MM.1S (cell line): Measurements from ENCODE around the gene ZBTB18.

ENCODE experiments used
- EZH2 ChIP-seq: fragments of 300-600 bp; sonication (generic); optimal IDR thresholded peaks from 2 replicates; pipeline ENCODE3; 2017; ENCODE audit warnings: low read depth, mild to moderate bottlenecking, antibody characterized with exemption, low read length, mixed read lengths
- EZH2phosphoT487 ChIP-seq: fragments of 300-600 bp; sonication (generic); IDR thresholded peaks from 2 replicates; pipeline ENCODE4 v1.6.1; 2018; ENCODE audit warnings: antibody characterized with exemption, low read length
- TF ChIP-seq, protein P1 (sequence below): fragments of 300-600 bp; sonication (generic); IDR thresholded peaks from 2 replicates; pipeline ENCODE4 v1.5.1; 2016; ENCODE audit warnings: antibody characterized with exemption, low read length, mixed read lengths

DNA sequence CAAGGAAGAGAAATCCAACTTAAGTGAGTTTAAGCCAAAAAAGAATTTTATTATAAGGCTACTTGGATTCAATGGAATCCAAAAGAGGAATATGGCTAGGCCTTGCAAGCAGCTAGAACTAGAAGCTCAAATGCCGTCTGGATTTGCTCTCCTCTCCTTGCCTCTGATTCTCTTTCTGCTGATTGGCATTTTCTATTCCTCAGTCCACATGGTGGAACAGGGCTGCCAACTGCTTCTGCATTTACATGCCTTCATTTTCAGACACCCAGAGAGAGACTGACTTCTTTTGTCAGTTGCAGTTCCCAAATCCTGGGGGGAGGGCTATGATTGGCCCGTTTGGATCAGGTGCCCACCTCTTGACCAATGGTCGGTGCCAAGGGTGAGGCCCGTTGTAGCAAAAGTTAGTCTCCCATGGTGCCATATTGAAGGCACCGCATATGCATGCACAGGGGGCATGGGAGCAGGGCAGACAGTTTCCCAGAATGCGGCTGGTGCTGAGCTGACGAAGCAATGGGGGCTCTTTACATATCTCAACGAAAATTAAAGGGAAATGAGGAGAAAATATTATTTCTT is 18.3 kb downstream of the ZBTB18 start:
- TF ChIP-seq, protein P1, sequence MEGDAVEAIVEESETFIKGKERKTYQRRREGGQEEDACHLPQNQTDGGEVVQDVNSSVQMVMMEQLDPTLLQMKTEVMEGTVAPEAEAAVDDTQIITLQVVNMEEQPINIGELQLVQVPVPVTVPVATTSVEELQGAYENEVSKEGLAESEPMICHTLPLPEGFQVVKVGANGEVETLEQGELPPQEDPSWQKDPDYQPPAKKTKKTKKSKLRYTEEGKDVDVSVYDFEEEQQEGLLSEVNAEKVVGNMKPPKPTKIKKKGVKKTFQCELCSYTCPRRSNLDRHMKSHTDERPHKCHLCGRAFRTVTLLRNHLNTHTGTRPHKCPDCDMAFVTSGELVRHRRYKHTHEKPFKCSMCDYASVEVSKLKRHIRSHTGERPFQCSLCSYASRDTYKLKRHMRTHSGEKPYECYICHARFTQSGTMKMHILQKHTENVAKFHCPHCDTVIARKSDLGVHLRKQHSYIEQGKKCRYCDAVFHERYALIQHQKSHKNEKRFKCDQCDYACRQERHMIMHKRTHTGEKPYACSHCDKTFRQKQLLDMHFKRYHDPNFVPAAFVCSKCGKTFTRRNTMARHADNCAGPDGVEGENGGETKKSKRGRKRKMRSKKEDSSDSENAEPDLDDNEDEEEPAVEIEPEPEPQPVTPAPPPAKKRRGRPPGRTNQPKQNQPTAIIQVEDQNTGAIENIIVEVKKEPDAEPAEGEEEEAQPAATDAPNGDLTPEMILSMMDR = no peak
- TF ChIP-seq EZH2phosphoT487 (no peak), EZH2 (no peak)
